ENCODE data around the gene SNX5. TPM values are rescaled to one million over a fixed set of nuclear protein-coding genes. Genes with fewer than 3 reads are reported as not detected.

SNX5 gene
- total RNA-seq, 4 donors from 2014 or later: 58.3 to 67.3 (median 63.9) TPM

- no peak for TF ChIP-seq POLR2AphosphoS5 (IDR thresholded peaks at IDR 0.05)
- TF ChIP-seq EP300 (IDR thresholded peaks at IDR 0.05): no peak
- no peak for TF ChIP-seq POLR2A (IDR thresholded peaks at IDR 0.05; ENCODE audit: low read depth)
- TF ChIP-seq, protein P1, sequence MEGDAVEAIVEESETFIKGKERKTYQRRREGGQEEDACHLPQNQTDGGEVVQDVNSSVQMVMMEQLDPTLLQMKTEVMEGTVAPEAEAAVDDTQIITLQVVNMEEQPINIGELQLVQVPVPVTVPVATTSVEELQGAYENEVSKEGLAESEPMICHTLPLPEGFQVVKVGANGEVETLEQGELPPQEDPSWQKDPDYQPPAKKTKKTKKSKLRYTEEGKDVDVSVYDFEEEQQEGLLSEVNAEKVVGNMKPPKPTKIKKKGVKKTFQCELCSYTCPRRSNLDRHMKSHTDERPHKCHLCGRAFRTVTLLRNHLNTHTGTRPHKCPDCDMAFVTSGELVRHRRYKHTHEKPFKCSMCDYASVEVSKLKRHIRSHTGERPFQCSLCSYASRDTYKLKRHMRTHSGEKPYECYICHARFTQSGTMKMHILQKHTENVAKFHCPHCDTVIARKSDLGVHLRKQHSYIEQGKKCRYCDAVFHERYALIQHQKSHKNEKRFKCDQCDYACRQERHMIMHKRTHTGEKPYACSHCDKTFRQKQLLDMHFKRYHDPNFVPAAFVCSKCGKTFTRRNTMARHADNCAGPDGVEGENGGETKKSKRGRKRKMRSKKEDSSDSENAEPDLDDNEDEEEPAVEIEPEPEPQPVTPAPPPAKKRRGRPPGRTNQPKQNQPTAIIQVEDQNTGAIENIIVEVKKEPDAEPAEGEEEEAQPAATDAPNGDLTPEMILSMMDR (IDR thresholded peaks at IDR 0.05): no peak
- no peak for DNase-seq (ENCODE audit: extremely low spot score)
- H3K36me3 ChIP-seq: no peaks in the 10 kb centered on the region
- H3K4me3 ChIP-seq: no peak overlapping the region
- H3K27ac ChIP-seq (replicated peaks in 1 of 4): no peak overlapping the region
- H3K9me3 ChIP-seq: no peaks in the 10 kb centered on the region
- 24% methylated on average over 1 of the region's 1 CpG for WGBS
- H3K27me3 ChIP-seq: no peaks in the 10 kb centered on the region
- H3K4me1 ChIP-seq: peaks cover 0 to 8% (median 6%) of the 10 kb centered on the region in 4 donors
- intact Hi-C loops (cut with DNase I): no loop called here
Measured at GRCh38 chr20:17921774-17922173, 46.8 kb downstream of the SNX5 start.

DNA sequence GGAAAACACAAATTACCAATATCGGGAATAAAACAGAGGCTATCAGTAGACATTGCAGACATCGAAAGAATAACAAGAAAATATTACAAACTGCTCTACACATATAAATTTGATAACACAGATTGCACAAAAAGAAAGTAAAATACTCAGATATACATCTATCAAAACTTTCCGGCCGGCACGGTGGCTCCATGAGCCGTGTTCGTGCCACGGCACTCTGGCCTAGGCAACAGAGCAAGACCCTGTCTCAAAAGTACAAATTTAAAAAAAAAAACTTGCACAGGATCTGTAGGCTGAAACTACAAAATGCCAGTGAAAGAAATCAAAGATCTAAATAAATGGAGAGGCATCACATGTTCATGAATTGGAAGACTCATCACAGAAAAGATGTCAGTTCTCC is 49.4 kb downstream of the SNX5 start:
- no peaks in the 10 kb centered on the region for H3K27me3 ChIP-seq
- no peak for TF ChIP-seq EP300 (IDR thresholded peaks at IDR 0.05)
- TF ChIP-seq, protein P1 (IDR thresholded peaks at IDR 0.05): no peak
- TF ChIP-seq POLR2AphosphoS5 (IDR thresholded peaks at IDR 0.05): no peak
- no peak for TF ChIP-seq POLR2A (IDR thresholded peaks at IDR 0.05; ENCODE audit: low read depth)
- no peak for DNase-seq (ENCODE audit: extremely low spot score)
- H3K4me1 ChIP-seq: peaks cover 0 to 8% (median 0%) of the 10 kb centered on the region in 4 donors
- 96% methylated on average over 8 of the region's 8 CpGs for WGBS
- no peak overlapping the region for H3K4me3 ChIP-seq
- intact Hi-C loops (cut with DNase I): no loop called here
- no peaks in the 10 kb centered on the region for H3K9me3 ChIP-seq
- no peak overlapping the region for H3K27ac ChIP-seq (replicated peaks in 1 of 4)
- no peaks in the 10 kb centered on the region for H3K36me3 ChIP-seq

GRCh38 chr20:17917832-17918618 is 50.6 kb downstream of the SNX5 start:
- no peak overlapping the region for H3K4me3 ChIP-seq
- peaks cover 0 to 8% (median 0%) of the 10 kb centered on the region in 4 donors for H3K4me1 ChIP-seq
- H3K9me3 ChIP-seq: no peaks in the 10 kb centered on the region
- H3K27me3 ChIP-seq: no peaks in the 10 kb centered on the region
- 70% methylated on average over 7 of the region's 7 CpGs for WGBS
- H3K36me3 ChIP-seq: no peaks in the 10 kb centered on the region
- no peak for DNase-seq (ENCODE audit: extremely low spot score)
- TF ChIP-seq POLR2AphosphoS5 (IDR thresholded peaks at IDR 0.05) (no peak), EP300 (IDR thresholded peaks at IDR 0.05) (no peak), POLR2A (IDR thresholded peaks at IDR 0.05; ENCODE audit: low read depth) (no peak)
- TF ChIP-seq, protein P1 (IDR thresholded peaks at IDR 0.05): no peak
- intact Hi-C loops (cut with DNase I): no loop called here
- no peak overlapping the region for H3K27ac ChIP-seq (replicated peaks in 1 of 4)

DNA sequence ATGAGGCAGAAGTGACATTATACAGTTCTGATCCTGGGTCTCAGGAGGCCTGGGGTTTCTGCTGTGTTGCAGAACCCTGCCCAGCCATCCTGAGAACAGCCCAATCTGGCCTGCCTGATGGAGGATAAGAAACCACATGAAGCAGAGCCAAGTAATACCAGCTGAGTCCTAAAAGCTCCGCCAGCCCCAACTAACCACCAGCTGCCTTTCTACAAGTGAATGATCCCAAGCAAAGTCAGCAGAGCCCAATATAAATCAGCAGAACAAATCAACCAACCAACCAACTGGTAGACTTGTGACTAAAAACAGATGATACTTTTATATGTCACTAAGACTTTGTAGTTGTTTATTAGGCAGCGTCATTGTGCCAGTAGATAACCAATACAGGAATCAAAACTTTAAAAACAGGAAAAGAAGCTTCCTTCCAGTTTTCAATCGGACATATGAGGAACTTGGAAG is 52.1 kb downstream of the SNX5 start:
- 56% methylated on average over 3 of the region's 3 CpGs for WGBS
- H3K27me3 ChIP-seq: no peaks in the 10 kb centered on the region
- peaks cover 0 to 14% (median 3%) of the 10 kb centered on the region in 4 donors for H3K4me1 ChIP-seq
- H3K9me3 ChIP-seq: no peaks in the 10 kb centered on the region
- DNase-seq (ENCODE audit: extremely low spot score): no peak
- TF ChIP-seq EP300 (IDR thresholded peaks at IDR 0.05) (no peak), POLR2A (IDR thresholded peaks at IDR 0.05; ENCODE audit: low read depth) (no peak), POLR2AphosphoS5 (IDR thresholded peaks at IDR 0.05) (no peak)
- TF ChIP-seq, protein P1 (IDR thresholded peaks at IDR 0.05): no peak
- H3K27ac ChIP-seq (replicated peaks in 1 of 4): no peak overlapping the region
- no peak overlapping the region for H3K4me3 ChIP-seq
- intact Hi-C loops (cut with DNase I): no loop called here
- H3K36me3 ChIP-seq: no peaks in the 10 kb centered on the region
